Measurements from ENCODE around the gene TFR2. TPM values are rescaled to one million over a fixed set of nuclear protein-coding genes. Genes with fewer than 3 reads are reported as not detected.

TFR2 gene
- total and polyA plus RNA-seq, 2 of the 4 experiments (the other 2 are of a cell fraction): 0.18 to 0.50 TPM

GRCh38 chr7:100600730-100601038 lies 40.7 kb downstream of the TFR2 start:
- 60% methylated on average over 1 of the region's 9 CpGs; no CpG with 5 or more reads in 1 of the 2 experiments for WGBS, 2 experiments (ENCODE audit: extremely low coverage in 2 of 2, insufficient read length in 1 of 2)
- Histone ChIP-seq H3K4me1 (ENCODE audit: control insufficient read depth, insufficient read depth, low read length) (peaks cover 9% of the 10 kb centered on the region), H3K56ac (ENCODE audit: extremely low read depth, insufficient read depth, low read length) (no peak overlapping the region), H3K18ac (ENCODE audit: low read depth, low read length) (no peak overlapping the region), H2AFZ (replicated peaks; ENCODE audit: low read length, poor library complexity) (no peak overlapping the region), H3K27me3 (ENCODE audit: control insufficient read depth, insufficient read depth, low read length) (no peaks in the 10 kb centered on the region), H3K36me3 (ENCODE audit: control insufficient read depth, insufficient read depth, low read length) (peaks cover 8% of the 10 kb centered on the region), H2AK9ac (replicated peaks; ENCODE audit: low read depth, low read length, poor library complexity) (no peak overlapping the region), H3K9ac (ENCODE audit: low read depth, low read length) (no peak overlapping the region), H4K91ac (ENCODE audit: insufficient read depth, low read depth, low read length) (no peak overlapping the region), H3K4me3 (ENCODE audit: insufficient read depth, low read depth, low read length) (no peak overlapping the region), H3K23ac (ENCODE audit: low read depth, low read length) (no peak overlapping the region), H3K4ac (ENCODE audit: low read depth, low read length) (no peak overlapping the region), H3K14ac (replicated peaks; ENCODE audit: low read depth, low read length) (no peak overlapping the region), H3K9me1 (ENCODE audit: insufficient read depth, low read length) (no peaks in the 10 kb centered on the region), H3K27ac (ENCODE audit: insufficient read depth, low read length) (no peak overlapping the region), H2BK5ac (ENCODE audit: low read depth, low read length, poor library complexity, severe bottlenecking) (no peak overlapping the region), H4K20me1 (ENCODE audit: insufficient read depth, low read length) (no peaks in the 10 kb centered on the region), H2BK15ac (ENCODE audit: low read depth, low read length) (no peak overlapping the region), H3K9me3 (ENCODE audit: control insufficient read depth, insufficient read depth, low read length) (no peaks in the 10 kb centered on the region), H2BK20ac (ENCODE audit: low read depth, low read length) (no peak overlapping the region), H4K5ac (ENCODE audit: low read depth, low read length) (no peak overlapping the region), H3K79me1 (ENCODE audit: low read depth in 1 of 2, low read length in 2 of 2) (peaks cover 0 to 40% of the 10 kb centered on the region in 2 experiments; a peak in 2 of 4 replicates), H4K8ac (ENCODE audit: low read depth in 2 of 2, low read length in 2 of 2) (no peak overlapping the region), H2BK120ac (ENCODE audit: low read depth, low read length) (no peak overlapping the region), H3K4me2 (ENCODE audit: low read depth, low read length) (no peak overlapping the region), H2AK5ac (ENCODE audit: low read depth, low read length) (no peak overlapping the region)
- dilution Hi-C loops (cut with HindIII; ENCODE audit: low sequenced_read_pairs, unreplicated experiment) (no loop called here), intact Hi-C loops (cut with micrococcal nuclease) (loop anchor here (5.0 kb wide), 1 partner anchor 92 kb away; the partner anchor contains the start of gene GIGYF1), in situ Hi-C loops (cut with MboI; ENCODE audit: low sequenced_read_pairs) (no loop called here)
- DNase-seq (no peak), ATAC-seq (ENCODE audit: low read depth) (no peak)
- CTCF ChIA-PET: no interaction called here
- BruUV-seq (replicated peaks): no TSS peak
- TF ChIP-seq BHLHE40 (IDR thresholded peaks at IDR 0.05; ENCODE audit: low read depth, low read length): no peak
- no peak for TF ChIP-seq CTCF (conservative IDR thresholded peaks at IDR 0.05; ENCODE audit: low read depth, low read length)
- TF ChIP-seq MAFK (IDR thresholded peaks at IDR 0.05; ENCODE audit: low read depth, low read length): no peak
- TF ChIP-seq RAD21 (IDR thresholded peaks at IDR 0.05; ENCODE audit: low read length): no peak
- TF ChIP-seq SMC3 (IDR thresholded peaks at IDR 0.05; ENCODE audit: low read depth, low read length): no peak
- no peak for TF ChIP-seq MXI1 (IDR thresholded peaks at IDR 0.05; ENCODE audit: borderline replicate concordance, low read depth, low read length)
- POLR2A ChIA-PET (ENCODE audit: unreplicated experiment): no interaction called here

All from IMR-90 (cell line).